Activated CD8-positive, alpha-beta T cell treated with anti-CD3 and anti-CD28 coated beads, Interleukin-2, amount 10 ng/mL, durations not matched to agents 7 days and 5 days (primary cell): ENCODE data around the gene TRMT61A. TPM values are rescaled to one million over a fixed set of nuclear protein-coding genes. Genes with fewer than 3 reads are reported as not detected.

Experiments used
- ATAC-seq: fragments of 150-1000 bp; cut with Tn5 transposase; one replicate; pipeline ENCODE4 v1.10.0; 2021; ENCODE audit warnings: moderate library complexity
- CTCF ChIA-PET: fragments of 350-600 bp; sonication (Branson Sonifier 250); formaldehyde crosslinking; loops from one replicate; lab custom pipeline; 2021; ENCODE audit warnings: antibody characterized with exemption; lab: Charles Lee
- POLR2A ChIA-PET: fragments of 350-600 bp; sonication (Branson Sonifier 250); formaldehyde crosslinking; loops from one replicate; lab custom pipeline; 2021; ENCODE audit warnings: antibody characterized with exemption; lab: Charles Lee
- DNase-seq: peaks from one replicate; pipeline ENCODE4 v3.0.0-alpha.2; 2020
- H3K27ac Mint-ChIP-seq: one replicate; pipeline ENCODE4 v1.8.0; 2021; ENCODE audit warnings: mild to moderate bottlenecking, mixed read lengths
- H3K27me3 Mint-ChIP-seq: one replicate; pipeline ENCODE4 v1.8.0; 2021; ENCODE audit warnings: low read depth, mixed read lengths
- H3K36me3 Mint-ChIP-seq: one replicate; pipeline ENCODE4 v1.8.0; 2021; ENCODE audit warnings: low read depth, mixed read lengths
- H3K4me1 Mint-ChIP-seq: one replicate; pipeline ENCODE4 v1.8.0; 2021; ENCODE audit warnings: low read depth, mixed read lengths
- H3K4me3 Mint-ChIP-seq: one replicate; pipeline ENCODE4 v1.8.0; 2021; ENCODE audit warnings: mild to moderate bottlenecking, mixed read lengths
- H3K9me3 Mint-ChIP-seq: one replicate; pipeline ENCODE4 v1.8.0; 2022; ENCODE audit warnings: mixed read lengths; ENCODE audit not compliant: insufficient read depth
- total RNA-seq, 2 experiments: library from RNA; stranded (reverse); gene quantifications; one replicate each; pipeline ENCODE4 v1.2.3, GENCODE V29; 2021

Gene TRMT61A
- total RNA-seq, 2 experiments from 2014 or later, result 8.5 to 8.8 TPM

DNA sequence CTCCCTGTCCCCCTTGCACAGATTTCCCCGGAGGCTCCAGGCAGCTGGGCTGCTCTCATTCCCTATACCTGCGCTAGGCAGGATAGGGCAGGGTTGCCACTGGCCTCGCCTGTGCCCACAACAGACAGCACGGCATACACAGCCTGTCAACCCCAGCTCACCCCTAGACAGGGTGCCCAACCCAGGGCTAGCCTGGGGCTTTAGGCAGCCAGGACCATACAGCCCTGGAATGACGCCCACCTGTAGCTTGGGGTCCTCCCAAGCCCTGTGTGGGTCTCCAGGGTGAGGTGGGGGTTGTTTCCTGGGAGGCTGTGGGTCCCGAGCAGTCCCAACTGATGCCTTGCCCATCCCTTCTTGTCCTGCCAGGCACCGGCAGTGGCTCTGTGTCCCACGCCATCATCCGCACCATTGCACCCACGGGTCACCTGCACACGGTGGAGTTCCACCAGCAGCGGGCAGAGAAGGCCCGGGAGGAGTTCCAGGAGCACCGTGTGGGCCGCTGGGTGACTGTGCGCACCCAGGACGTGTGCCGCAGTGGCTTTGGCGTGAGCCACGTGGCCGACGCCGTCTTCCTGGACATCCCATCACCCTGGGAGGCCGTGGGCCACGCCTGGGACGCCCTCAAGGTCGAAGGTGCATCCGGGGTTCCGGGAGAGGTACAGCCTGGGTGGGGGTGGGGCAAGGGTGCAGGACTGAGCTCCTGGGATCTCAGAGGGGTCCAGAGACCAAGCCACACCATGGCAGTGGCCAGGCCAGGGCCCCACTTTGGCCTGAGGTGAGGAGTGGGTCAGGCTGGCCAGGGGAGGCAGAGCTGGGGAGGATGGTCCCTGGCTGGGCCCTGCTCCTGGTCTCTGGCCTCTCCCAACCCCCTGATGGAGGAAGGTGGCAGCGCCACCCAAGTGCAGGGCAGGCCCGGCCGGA is 3.5 kb downstream of the TRMT61A start:
- peaks cover 30% of the 10 kb centered on the region for H3K4me1 Mint-ChIP-seq
- H3K4me3 Mint-ChIP-seq, result no peak overlapping the region
- H3K27me3 Mint-ChIP-seq, result no peaks in the 10 kb centered on the region
- POLR2A ChIA-PET, result interaction anchor here (1.5 kb wide), 1 partner anchor 29 kb away, joined by 4 read pairs; the partner anchor contains the start of gene BAG5
- no peak for DNase-seq
- no peaks in the 10 kb centered on the region for H3K9me3 Mint-ChIP-seq
- peaks cover 3% of the 10 kb centered on the region for H3K36me3 Mint-ChIP-seq
- no peak for ATAC-seq
- no peak overlapping the region for H3K27ac Mint-ChIP-seq
- CTCF ChIA-PET, result no interaction called here

DNA sequence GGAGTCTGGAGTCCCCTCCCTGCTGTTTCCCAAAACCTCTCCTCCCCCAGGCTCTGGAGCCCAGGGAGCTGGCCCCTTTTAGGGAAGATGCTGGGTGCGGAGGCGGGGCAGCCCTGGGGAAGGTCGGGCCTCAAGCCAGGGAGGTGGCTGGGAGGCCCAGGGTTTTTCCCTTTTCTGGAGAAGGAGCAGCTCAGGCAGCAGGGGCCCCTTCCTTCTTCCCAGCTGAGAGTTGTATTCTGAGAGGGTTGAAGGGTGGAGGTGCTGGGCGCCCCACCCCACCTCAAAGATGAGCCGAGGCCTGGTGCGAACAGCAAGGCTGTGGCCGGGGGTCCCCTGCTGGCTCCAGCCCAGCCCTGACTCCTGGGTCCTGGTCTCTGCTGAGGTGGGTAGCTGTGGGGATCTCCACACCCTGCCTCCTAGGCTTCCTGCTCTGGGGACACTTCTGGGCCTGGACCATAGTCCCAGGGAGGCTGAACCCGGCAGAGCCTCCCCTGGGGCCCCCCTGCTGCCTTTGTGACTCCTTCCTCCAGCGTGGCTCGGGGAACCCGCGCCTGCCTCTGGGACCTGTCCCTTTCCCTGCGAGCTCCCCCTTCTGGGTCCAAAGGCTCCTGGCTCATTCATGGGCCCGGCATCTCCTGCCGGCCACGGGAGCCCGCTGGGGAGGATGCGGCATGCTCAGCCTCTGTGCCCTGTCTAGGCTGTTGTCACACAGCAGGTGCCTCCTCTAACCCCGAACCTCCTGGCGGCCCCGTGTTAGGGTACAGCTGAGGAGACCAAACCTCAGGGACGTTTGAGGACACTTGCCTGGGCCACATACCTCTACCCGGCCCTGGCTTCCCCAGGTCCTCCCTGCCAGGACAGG is 4.4 kb downstream of the TRMT61A start:
- Mint-ChIP-seq H3K36me3 (peaks cover 3% of the 10 kb centered on the region), H3K27ac (peak overlapping the region; percentile 15), H3K27me3 (no peaks in the 10 kb centered on the region), H3K9me3 (no peaks in the 10 kb centered on the region), H3K4me1 (peaks cover 24% of the 10 kb centered on the region), H3K4me3 (no peak overlapping the region)
- no peak for ATAC-seq
- no peak for DNase-seq
- POLR2A ChIA-PET, result interaction anchor here (1.5 kb wide), 1 partner anchor 29 kb away, joined by 4 read pairs; the partner anchor contains the start of gene BAG5
- CTCF ChIA-PET, result no interaction called here

DNA sequence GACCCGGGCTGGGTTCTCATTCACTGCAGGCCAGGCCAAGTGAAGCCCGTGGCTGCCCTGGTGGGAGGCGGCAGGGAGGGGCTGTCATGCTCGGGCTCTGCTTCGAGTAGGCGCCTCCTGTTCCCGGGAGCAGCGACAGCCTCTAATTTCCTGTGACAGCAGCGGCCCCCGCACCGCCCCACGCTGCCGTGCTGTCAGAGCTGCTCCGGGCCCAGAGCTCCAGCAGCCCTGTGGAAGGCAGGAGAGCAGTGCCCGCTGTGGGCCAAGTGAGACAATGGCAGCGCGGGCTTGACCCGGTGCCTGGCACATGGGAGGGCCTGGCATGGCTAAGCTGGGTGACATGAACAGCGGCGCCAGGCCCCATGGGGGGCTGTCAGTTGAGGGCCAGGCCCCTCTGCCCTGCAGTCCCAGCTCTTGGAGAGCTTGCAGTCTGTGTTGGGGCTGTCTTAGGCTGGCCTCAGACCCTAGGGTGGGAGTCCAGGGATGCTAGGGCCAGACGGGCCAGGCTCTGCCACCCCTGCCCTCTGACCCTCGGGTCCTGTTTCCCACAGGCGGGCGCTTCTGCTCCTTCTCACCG is 5.1 kb downstream of the TRMT61A start:
- H3K4me1 Mint-ChIP-seq, result peaks cover 22% of the 10 kb centered on the region
- peaks cover 3% of the 10 kb centered on the region for H3K36me3 Mint-ChIP-seq
- no peaks in the 10 kb centered on the region for H3K9me3 Mint-ChIP-seq
- H3K27me3 Mint-ChIP-seq, result no peaks in the 10 kb centered on the region
- ChIA-PET CTCF (no interaction called here), POLR2A (interaction anchor here (0.6 kb wide), 1 partner anchor 1996 kb away, joined by 3 read pairs; no protein-coding TSS in a partner anchor)
- H3K4me3 Mint-ChIP-seq, result no peak overlapping the region
- DNase-seq, result no peak
- no peak overlapping the region for H3K27ac Mint-ChIP-seq
- ATAC-seq, result no peak

DNA sequence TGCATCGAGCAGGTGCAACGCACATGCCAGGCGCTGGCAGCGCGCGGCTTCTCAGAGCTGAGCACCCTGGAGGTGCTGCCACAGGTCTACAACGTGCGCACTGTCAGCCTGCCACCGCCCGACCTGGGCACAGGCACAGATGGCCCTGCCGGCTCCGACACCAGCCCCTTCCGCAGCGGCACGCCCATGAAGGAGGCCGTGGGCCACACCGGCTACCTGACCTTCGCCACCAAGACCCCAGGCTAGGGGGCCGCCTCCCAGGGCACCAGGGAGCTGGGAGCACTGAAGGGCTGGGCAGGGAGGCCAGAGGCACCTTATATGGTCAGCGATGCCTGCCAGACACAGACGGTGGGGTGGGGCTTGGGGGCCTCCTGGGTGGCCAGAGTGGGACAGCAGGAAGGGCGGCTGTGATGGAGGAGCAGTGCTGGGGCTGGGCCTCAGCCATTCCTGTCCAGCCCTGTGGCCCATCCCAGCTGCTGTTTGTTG is 5.6 kb downstream of the TRMT61A start:
- H3K4me3 Mint-ChIP-seq, result no peak overlapping the region
- H3K27ac Mint-ChIP-seq, result no peak overlapping the region
- peaks cover 19% of the 10 kb centered on the region for H3K4me1 Mint-ChIP-seq
- H3K36me3 Mint-ChIP-seq, result peaks cover under 1% of the 10 kb centered on the region
- POLR2A ChIA-PET, result interaction anchor here (0.6 kb wide), 2 partner anchors 368 to 1997 kb away, joined by 3 read pairs; no protein-coding TSS in a partner anchor
- ATAC-seq (no peak), DNase-seq (no peak)
- CTCF ChIA-PET, result no interaction called here
- no peaks in the 10 kb centered on the region for H3K27me3 Mint-ChIP-seq
- H3K9me3 Mint-ChIP-seq, result no peaks in the 10 kb centered on the region

DNA sequence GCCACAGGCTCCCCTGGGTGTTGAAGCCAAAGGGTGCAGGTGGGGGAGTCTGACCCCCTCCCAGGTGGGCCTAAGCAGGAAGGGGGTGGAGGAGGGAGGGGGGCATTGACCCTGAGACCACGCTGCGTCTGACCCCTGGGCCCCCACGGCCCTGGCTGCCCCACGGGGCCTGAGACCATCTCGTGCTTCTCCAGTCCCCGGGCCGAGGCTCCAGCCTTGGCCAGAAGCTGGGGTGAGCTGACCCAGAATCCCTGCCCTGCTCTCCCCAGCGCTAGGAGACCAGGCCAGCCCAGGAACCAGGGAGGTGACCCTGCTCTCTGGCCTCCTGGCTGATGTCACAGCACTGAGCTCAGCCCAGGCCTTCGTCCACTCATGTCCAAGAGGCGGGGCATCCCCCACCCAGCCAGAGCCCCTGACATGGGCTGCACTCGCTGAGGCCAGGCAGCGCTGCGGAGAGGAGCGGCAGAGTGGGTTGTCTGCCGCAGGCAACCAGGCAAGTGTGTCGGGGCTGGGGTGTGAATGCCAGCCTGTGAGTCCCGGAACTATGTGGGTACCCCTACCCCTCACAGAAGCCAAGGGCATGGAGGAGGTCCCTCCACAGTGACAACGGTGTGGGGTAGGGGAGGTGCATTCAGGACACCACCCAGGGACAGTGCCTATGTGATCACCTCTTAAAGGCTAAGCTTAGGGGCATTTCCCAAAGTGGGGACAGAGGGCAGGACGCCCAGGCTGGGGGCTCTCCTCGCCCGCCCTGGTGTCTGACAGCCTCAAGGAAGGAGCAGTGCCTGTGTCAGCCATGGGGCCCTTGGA is 6.3 kb downstream of the TRMT61A start:
- Mint-ChIP-seq H3K4me3 (no peak overlapping the region), H3K27me3 (no peaks in the 10 kb centered on the region), H3K9me3 (no peaks in the 10 kb centered on the region), H3K36me3 (no peaks in the 10 kb centered on the region), H3K4me1 (peaks cover 12% of the 10 kb centered on the region), H3K27ac (no peak overlapping the region)
- DNase-seq (no peak), ATAC-seq (no peak)
- ChIA-PET POLR2A (interaction anchor here (0.6 kb wide), 1 partner anchor 368 kb away, joined by 3 read pairs; no protein-coding TSS in a partner anchor), CTCF (no interaction called here)

DNA sequence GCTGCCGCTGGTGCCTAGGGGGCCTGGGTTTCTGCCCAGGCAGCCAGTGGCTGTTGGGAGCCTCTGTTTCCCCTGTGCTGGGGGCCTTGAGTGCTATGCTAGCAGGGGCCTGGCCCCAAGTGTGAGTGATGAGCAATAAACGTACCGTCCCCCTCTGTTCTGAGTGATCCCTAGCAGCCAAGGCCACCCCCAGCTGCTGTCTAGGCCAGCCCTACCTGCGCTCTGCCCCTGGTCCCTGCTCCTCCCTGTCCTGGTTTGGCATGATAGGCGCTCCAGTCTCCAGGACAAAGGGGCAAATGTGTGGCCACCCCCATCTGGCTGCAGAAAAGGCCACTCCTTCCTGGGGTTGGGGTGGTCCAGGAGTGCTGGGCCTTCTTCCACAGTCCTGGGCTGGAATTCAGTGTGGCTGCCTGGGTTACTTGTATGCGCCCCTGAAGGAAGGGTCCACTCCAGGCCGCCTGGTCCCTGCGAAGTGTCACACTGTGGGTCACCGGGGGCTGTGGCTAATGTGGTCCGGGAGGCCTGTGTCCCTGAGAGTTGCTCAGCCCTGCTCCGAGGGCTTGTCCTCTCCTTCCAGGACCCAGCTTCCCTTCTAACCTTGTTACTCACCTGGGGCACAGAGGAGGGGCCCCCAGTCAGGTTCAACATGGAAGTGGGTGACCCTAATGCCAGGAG is 7.0 kb downstream of the TRMT61A start:
- H3K36me3 Mint-ChIP-seq, result no peaks in the 10 kb centered on the region
- no peaks in the 10 kb centered on the region for H3K9me3 Mint-ChIP-seq
- no peak overlapping the region for H3K4me3 Mint-ChIP-seq
- ChIA-PET POLR2A (no interaction called here), CTCF (no interaction called here)
- DNase-seq, result no peak
- H3K4me1 Mint-ChIP-seq, result peaks cover 6% of the 10 kb centered on the region
- no peak for ATAC-seq
- H3K27ac Mint-ChIP-seq, result no peak overlapping the region
- no peaks in the 10 kb centered on the region for H3K27me3 Mint-ChIP-seq

DNA sequence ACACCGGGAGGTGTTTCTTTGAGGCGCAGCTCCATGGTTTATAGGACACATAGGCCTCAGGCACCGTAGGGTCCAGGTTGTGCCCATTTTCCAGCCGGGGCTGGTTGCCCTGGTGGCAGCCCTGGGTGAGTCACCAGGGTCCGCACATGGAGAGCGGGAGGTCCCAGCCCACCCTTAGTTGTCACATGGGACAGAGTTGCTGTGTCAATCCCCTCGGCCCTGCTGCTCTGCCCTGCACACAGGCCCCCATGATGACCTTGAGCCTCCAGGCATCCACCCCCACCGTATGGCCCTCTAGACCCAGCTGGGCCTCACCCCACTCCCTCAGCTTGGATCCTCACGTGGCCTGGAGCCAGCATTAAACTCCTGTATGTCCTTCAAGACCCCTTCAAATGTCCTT is 7.7 kb downstream of the TRMT61A start:
- Mint-ChIP-seq H3K4me1 (peaks cover under 1% of the 10 kb centered on the region), H3K36me3 (no peaks in the 10 kb centered on the region), H3K27ac (no peak overlapping the region), H3K4me3 (no peak overlapping the region), H3K9me3 (no peaks in the 10 kb centered on the region), H3K27me3 (no peaks in the 10 kb centered on the region)
- POLR2A ChIA-PET, result no interaction called here
- DNase-seq, result no peak
- CTCF ChIA-PET, result interaction anchor here (1.0 kb wide), 1 partner anchor 18 kb away, joined by 3 read pairs; no protein-coding TSS in a partner anchor
- no peak for ATAC-seq

DNA sequence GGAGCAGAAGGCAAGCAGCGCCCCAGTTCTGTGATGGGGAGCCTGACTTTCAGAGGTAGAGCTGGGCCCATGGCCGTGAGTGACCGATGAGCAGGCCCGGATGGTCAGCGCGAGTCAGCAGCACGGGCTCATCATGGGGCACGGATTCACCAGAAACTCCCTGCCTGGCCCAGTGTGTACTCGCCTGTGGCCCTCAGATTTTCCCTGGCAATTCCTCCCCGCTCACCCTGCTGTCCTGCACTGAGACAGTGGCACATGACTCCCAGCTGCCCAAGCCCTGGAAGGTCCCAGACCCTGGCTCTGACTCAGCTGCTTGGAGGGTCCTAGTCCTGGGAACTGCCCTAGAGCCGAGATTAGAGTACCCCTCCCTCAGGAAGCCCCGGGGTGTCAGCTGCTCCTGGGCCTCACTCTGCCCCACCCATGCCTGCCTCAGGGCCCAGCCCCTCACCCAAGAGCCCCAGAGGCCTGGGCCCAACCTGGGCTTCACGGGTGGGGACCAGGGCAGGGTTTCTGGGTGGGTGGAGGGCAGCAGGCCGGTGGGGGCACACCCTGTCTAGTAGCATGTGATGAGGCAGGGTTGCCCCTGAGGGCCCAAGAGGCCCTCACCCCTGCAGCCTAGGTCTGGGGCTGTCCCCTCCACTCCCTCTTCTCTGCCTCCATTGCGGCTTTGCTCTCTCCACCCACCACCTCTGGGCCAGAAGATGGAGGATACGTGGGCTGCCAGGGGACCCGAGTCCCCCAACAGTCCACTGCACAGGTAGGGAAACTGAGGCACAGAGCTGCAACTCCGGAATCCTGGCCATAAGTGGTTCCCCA is 8.4 kb downstream of the TRMT61A start:
- no peak for DNase-seq
- no peak overlapping the region for H3K4me3 Mint-ChIP-seq
- H3K27ac Mint-ChIP-seq, result no peak overlapping the region
- H3K9me3 Mint-ChIP-seq, result no peaks in the 10 kb centered on the region
- H3K27me3 Mint-ChIP-seq, result no peaks in the 10 kb centered on the region
- ChIA-PET POLR2A (no interaction called here), CTCF (interaction anchor here (1.0 kb wide), 1 partner anchor 18 kb away, joined by 3 read pairs; no protein-coding TSS in a partner anchor)
- no peaks in the 10 kb centered on the region for H3K36me3 Mint-ChIP-seq
- ATAC-seq, result no peak
- no peaks in the 10 kb centered on the region for H3K4me1 Mint-ChIP-seq

DNA sequence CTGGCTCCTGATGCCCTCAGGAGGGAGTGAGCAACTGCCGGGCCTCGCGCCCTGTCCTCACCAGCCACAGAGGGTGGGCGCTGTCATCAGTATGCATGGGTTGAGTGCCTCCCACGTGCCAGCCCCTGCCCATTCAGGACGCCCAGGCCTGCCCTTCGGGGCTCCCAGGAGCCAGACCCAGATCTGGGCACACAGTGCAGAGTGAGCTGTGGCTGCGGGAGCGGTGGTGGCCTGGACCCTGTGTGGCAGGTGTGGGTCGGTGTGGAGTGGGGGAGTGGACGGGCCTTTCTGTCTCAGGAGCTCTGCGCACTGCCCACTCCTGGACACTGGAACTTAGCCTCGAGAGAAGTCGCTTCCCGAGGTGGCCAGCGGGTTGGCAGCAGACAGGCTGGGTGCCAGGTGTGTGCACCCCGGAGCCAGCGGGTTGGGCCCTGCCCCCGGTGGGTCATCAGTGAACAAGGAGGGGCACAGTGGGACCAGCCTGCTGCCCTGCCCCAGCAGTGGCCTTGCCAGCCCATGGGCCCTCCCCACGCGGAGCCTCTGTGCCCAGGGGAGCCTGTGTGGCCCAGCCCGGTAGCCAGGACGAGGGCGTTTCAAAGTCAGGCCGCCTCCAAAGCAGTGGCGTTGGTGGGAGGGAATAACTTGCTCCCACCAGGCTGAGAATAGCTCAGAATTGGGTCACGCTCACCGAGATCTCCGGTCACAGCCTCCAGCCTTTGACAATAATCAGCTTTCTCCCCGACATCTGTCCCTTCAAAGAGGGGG is 9.5 kb downstream of the TRMT61A start:
- no peaks in the 10 kb centered on the region for H3K4me1 Mint-ChIP-seq
- no peak overlapping the region for H3K4me3 Mint-ChIP-seq
- no peaks in the 10 kb centered on the region for H3K27me3 Mint-ChIP-seq
- H3K36me3 Mint-ChIP-seq, result no peaks in the 10 kb centered on the region
- no peaks in the 10 kb centered on the region for H3K9me3 Mint-ChIP-seq
- no peak for DNase-seq
- ATAC-seq, result no peak
- ChIA-PET POLR2A (no interaction called here), CTCF (no interaction called here)
- H3K27ac Mint-ChIP-seq, result no peak overlapping the region
